ENCODE data around the gene CGAS.

GRCh38 chr6:73421534-73421933 lies 30.6 kb downstream of the CGAS start:
- TF ChIP-seq ZNF70 (CRISPR knock-in tag; IDR thresholded peaks at IDR 0.05) (no peak), CREB5 (CRISPR knock-in tag; IDR thresholded peaks at IDR 0.05; ENCODE audit: low read depth) (no peak), POU6F1 (CRISPR knock-in tag; IDR thresholded peaks at IDR 0.05; ENCODE audit: borderline replicate concordance, low read depth) (no peak), RARB (CRISPR knock-in tag; IDR thresholded peaks at IDR 0.05) (no peak), PATZ1 (CRISPR knock-in tag; IDR thresholded peaks at IDR 0.05; ENCODE audit: borderline replicate concordance) (no peak), ZFP30 (CRISPR knock-in tag; IDR thresholded peaks at IDR 0.05) (no peak), ZNF565 (CRISPR knock-in tag; conservative IDR thresholded peaks at IDR 0.05; ENCODE audit: low read depth) (no peak), ZFP3 (CRISPR knock-in tag; IDR thresholded peaks at IDR 0.05) (no peak), ARNTL (CRISPR knock-in tag; IDR thresholded peaks at IDR 0.05; ENCODE audit: borderline replicate concordance, low read depth) (no peak), CSDC2 (CRISPR knock-in tag; IDR thresholded peaks at IDR 0.05) (no peak), ZC3H10 (CRISPR knock-in tag; IDR thresholded peaks at IDR 0.05) (no peak), GLIS3 (CRISPR knock-in tag; IDR thresholded peaks at IDR 0.05) (no peak), OSR1 (CRISPR knock-in tag; IDR thresholded peaks at IDR 0.05) (no peak)

All from SK-N-SH treated with all-trans-retinoic acid at 6 μM for 48 hours (cell line).